Activated naive CD8-positive, alpha-beta T cell (primary cell): ENCODE data around the gene LUC7L.
"Not testable (repeated sequence)": the region's sequence is repeated elsewhere in the genome, so short reads cannot be mapped to it uniquely, and the experiment has no call there.

Experiments
- H3K27ac Mint-ChIP-seq: one replicate; pipeline ENCODE4 v1.8.0; 2021; ENCODE audit warnings: mixed read lengths
- H3K27me3 Mint-ChIP-seq: one replicate; pipeline ENCODE4 v1.8.0; 2021; ENCODE audit warnings: mixed read lengths
- H3K36me3 Mint-ChIP-seq: one replicate; pipeline ENCODE4 v1.8.0; 2021; ENCODE audit warnings: mixed read lengths
- H3K4me1 Mint-ChIP-seq: one replicate; pipeline ENCODE4 v1.8.0; 2021; ENCODE audit warnings: low read depth, mixed read lengths
- H3K4me3 Mint-ChIP-seq: one replicate; pipeline ENCODE4 v1.8.0; 2021; ENCODE audit warnings: mild to moderate bottlenecking, mixed read lengths
- H3K9me3 Mint-ChIP-seq: one replicate; pipeline ENCODE4 v1.8.0; 2021; ENCODE audit warnings: low read depth, mixed read lengths

LUC7L gene

GRCh38 chr16:160691-161190, 68.5 kb downstream of the LUC7L start:
- no peaks in the 10 kb centered on the region for H3K4me1 Mint-ChIP-seq
- no peaks in the 10 kb centered on the region for H3K9me3 Mint-ChIP-seq
- peaks cover 13% of the 10 kb centered on the region for H3K27me3 Mint-ChIP-seq
- no peak overlapping the region for H3K27ac Mint-ChIP-seq
- no peaks in the 10 kb centered on the region for H3K36me3 Mint-ChIP-seq
- no peak overlapping the region for H3K4me3 Mint-ChIP-seq

- H3K27ac Mint-ChIP-seq, H3K9me3 Mint-ChIP-seq, H3K4me1 Mint-ChIP-seq, H3K4me3 Mint-ChIP-seq, H3K36me3 Mint-ChIP-seq: not testable (repeated sequence)
- peaks cover 15% of the 10 kb centered on the region for H3K27me3 Mint-ChIP-seq
These were observed 69.0 kb downstream of the LUC7L start for GRCh38 chr16:160242-160641.

DNA sequence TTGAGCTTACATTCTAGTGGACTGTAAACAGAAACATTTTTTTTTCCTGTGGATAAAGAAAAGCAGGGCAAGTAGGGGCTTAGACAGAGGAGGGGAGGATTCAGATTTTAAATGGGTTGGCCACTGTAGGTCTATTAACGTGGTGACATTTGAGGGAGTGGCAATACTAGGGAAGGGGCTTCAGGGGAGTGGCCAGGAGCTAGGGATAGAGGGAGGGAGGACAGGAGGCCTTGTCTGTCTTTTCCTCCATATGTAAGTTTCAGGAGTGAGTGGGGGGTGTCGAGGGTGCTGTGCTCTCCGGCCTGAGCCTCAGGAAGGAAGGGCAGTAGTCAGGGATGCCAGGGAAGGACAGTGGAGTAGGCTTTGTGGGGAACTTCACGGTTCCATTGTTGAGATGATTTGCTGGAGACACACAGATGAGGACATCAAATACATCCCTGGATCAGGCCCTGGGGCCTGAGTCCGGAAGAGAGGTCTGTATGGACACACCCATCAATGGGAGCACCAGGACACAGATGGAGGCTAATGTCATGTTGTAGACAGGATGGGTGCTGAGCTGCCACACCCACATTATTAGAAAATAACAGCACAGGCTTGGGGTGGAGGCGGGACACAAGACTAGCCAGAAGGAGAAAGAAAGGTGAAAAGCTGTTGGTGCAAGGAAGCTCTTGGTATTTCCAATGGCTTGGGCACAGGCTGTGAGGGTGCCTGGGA, 70.0 kb downstream of the LUC7L start:
- H3K4me1 Mint-ChIP-seq: peaks cover 5% of the 10 kb centered on the region

DNA sequence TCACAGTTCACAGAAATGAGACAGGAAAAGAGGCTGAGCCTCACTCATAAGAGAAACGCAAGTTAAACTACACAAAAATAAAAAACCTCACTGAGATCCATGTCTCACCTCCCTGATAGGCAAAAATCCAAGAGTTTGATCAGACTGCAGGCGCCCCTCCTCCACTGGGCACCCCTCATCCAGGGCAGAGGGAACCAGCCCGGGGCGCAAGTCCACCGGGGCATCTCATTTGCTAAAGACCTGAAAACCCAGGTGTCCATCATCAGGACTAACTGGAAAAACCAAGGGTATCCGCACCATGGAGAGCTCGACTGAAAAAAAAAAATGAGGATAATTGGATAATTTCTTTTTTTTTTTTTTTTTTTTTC, 74.2 kb downstream of the LUC7L start:
- Mint-ChIP-seq H3K4me3 (peak overlapping the region; percentile 89), H3K27ac (no peak overlapping the region), H3K27me3 (peaks cover 18% of the 10 kb centered on the region), H3K9me3 (no peaks in the 10 kb centered on the region), H3K36me3 (no peaks in the 10 kb centered on the region), H3K4me1 (peaks cover 5% of the 10 kb centered on the region)

More for the DNA sequence above, 70.0 kb downstream of the LUC7L start:
- peaks cover 21% of the 10 kb centered on the region for H3K27me3 Mint-ChIP-seq
- no peak overlapping the region for H3K27ac Mint-ChIP-seq
- H3K36me3 Mint-ChIP-seq: no peaks in the 10 kb centered on the region
- H3K9me3 Mint-ChIP-seq: no peaks in the 10 kb centered on the region
- H3K4me3 Mint-ChIP-seq: no peak overlapping the region

- Mint-ChIP-seq H3K27me3 (peaks cover 16% of the 10 kb centered on the region), H3K36me3 (no peaks in the 10 kb centered on the region), H3K4me3 (peak overlapping the region; percentile 89), H3K9me3 (no peaks in the 10 kb centered on the region), H3K27ac (peak overlapping the region; percentile 28), H3K4me1 (peaks cover 5% of the 10 kb centered on the region)
These were observed 74.8 kb downstream of the LUC7L start for GRCh38 chr16:154217-155030.

DNA sequence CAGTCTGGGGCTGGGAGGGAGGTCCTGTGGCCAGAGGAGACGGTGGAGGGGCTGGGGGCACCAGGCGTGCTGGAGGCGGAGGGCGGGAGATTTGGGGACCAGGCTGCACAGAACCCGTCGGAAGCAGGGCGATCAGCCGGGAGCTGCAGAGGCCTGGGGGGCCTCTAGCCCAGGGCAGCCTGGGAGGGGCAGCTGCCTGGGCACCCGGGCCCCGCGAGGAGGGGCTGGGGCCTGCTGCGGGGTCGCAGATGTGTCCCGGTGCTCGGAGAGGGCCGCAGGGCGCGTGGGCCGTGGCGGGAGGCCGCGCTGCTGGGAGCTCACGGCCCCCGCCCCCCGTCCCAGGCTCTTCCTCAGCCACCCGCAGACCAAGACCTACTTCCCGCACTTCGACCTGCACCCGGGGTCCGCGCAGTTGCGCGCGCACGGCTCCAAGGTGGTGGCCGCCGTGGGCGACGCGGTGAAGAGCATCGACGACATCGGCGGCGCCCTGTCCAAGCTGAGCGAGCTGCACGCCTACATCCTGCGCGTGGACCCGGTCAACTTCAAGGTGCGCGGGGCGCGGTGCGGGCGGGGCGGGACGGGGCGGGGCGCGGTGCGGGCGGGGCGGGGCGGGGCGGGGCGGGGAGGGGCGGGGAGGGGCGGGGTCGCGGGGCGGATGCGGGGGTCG, 75.6 kb downstream of the LUC7L start:
- H3K27me3 Mint-ChIP-seq: peaks cover 12% of the 10 kb centered on the region
- H3K9me3 Mint-ChIP-seq, H3K36me3 Mint-ChIP-seq, H3K4me1 Mint-ChIP-seq, H3K4me3 Mint-ChIP-seq, H3K27ac Mint-ChIP-seq: not testable (repeated sequence)

DNA sequence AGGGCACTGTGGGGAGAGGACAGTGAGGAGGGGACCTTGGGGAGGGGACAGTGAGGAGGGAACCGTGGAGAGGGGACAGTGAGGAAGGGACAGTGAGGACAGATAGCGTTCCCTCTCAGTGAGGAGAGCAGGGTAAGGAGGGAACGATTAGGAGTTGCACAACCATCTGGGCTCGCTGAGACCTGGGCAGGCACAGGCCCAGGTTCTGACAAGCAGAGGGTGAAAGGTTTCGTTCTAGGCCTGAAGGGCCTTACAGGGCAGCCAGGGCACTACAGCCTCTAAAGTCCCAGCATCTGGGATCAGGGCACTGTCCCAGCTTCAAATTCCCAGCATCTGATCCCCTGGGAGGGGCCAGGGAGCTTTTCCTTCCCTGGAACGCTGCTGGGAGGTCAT, 76.1 kb downstream of the LUC7L start:
- not testable (repeated sequence) for H3K9me3 Mint-ChIP-seq, H3K4me1 Mint-ChIP-seq, H3K27ac Mint-ChIP-seq, H3K36me3 Mint-ChIP-seq
- peaks cover 11% of the 10 kb centered on the region for H3K27me3 Mint-ChIP-seq
- H3K4me3 Mint-ChIP-seq: peak overlapping the region; percentile 49

- H3K4me1 Mint-ChIP-seq: peaks cover 5% of the 10 kb centered on the region
- H3K9me3 Mint-ChIP-seq: no peaks in the 10 kb centered on the region
- no peak within 1 kb of the TSS for H3K27ac Mint-ChIP-seq
- peak within 1 kb of the TSS; percentile 49 for H3K4me3 Mint-ChIP-seq
- H3K36me3 Mint-ChIP-seq: no peaks in the 10 kb centered on the region
- peaks cover 11% of the 10 kb centered on the region for H3K27me3 Mint-ChIP-seq
These were observed 76.8 kb downstream of the LUC7L start, which contains the start of gene HBZ for GRCh38 chr16:152141-153128. Gene HBZ, plus strand, starts transcription at chr16:152644. Its CDS starts 266 bp downstream, at chr16:152910.

- H3K27ac Mint-ChIP-seq: no peak overlapping the region
- no peaks in the 10 kb centered on the region for H3K9me3 Mint-ChIP-seq
- H3K36me3 Mint-ChIP-seq: no peaks in the 10 kb centered on the region
- H3K4me3 Mint-ChIP-seq: no peak overlapping the region
- no peaks in the 10 kb centered on the region for H3K4me1 Mint-ChIP-seq
- H3K27me3 Mint-ChIP-seq: peaks cover 1% of the 10 kb centered on the region
These were observed 80.1 kb downstream of the LUC7L start for GRCh38 chr16:149024-149660.

GRCh38 chr16:146646-147045, 82.6 kb downstream of the LUC7L start:
- H3K27ac Mint-ChIP-seq: no peak overlapping the region
- no peaks in the 10 kb centered on the region for H3K4me1 Mint-ChIP-seq
- peaks cover 5% of the 10 kb centered on the region for H3K27me3 Mint-ChIP-seq
- H3K36me3 Mint-ChIP-seq: no peaks in the 10 kb centered on the region
- H3K9me3 Mint-ChIP-seq: no peaks in the 10 kb centered on the region
- H3K4me3 Mint-ChIP-seq: no peak overlapping the region

DNA sequence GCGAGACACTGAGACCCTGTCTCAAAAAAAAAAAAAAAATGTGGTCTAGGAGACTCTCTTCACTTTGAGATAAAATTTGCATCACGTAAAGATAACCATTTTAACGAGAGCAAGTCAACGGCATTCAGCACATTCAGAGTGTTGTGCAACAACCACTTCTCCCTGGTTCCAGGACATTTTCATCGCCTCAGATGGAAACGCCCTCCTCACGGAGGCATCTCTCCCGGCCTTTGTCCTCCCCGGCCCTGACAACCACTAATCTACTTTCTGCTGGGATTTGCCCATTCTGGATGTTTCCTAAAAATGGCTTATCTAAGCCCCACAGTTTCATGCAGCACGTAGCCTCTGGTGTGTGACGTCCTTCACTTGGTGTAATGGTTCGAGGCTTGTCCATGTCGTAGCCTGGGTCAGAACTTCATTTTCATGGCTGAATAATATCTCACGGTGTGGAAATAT, 84.4 kb downstream of the LUC7L start:
- Mint-ChIP-seq H3K4me1 (peaks cover 3% of the 10 kb centered on the region), H3K27ac (no peak overlapping the region), H3K27me3 (peaks cover 5% of the 10 kb centered on the region), H3K4me3 (no peak overlapping the region), H3K9me3 (no peaks in the 10 kb centered on the region), H3K36me3 (no peaks in the 10 kb centered on the region)

GRCh38 chr16:143456-143855, 85.8 kb downstream of the LUC7L start:
- Mint-ChIP-seq H3K27me3 (peaks cover 4% of the 10 kb centered on the region), H3K4me3 (no peak overlapping the region), H3K4me1 (peaks cover 3% of the 10 kb centered on the region), H3K9me3 (no peaks in the 10 kb centered on the region), H3K36me3 (no peaks in the 10 kb centered on the region), H3K27ac (no peak overlapping the region)

DNA sequence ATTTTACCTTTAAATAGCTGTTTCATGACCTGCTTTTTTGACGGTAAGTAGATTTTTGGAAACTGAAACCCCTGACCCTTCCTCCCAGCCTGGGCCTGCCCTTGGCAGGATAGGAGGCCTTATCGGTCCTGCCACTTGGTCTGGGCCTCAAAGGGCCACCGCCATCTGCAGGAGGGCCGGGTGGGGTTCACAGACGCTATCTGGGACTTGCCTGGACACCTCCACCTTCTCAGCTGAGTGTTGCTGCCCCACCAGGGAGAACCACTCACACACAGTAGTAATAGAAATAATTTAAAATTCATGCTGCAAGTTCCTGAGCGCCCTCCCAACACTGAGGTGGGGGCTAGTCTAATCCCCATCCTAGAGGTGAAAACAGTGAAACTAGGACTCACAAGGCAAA, 86.2 kb downstream of the LUC7L start:
- Mint-ChIP-seq H3K9me3 (no peaks in the 10 kb centered on the region), H3K36me3 (no peaks in the 10 kb centered on the region), H3K27me3 (peaks cover 3% of the 10 kb centered on the region), H3K27ac (no peak overlapping the region), H3K4me3 (no peak overlapping the region), H3K4me1 (peaks cover 3% of the 10 kb centered on the region)
